Fibroblast of skin of abdomen (primary cell): ENCODE results near the gene CA10.

Experiments
- DNase-seq: peaks from one replicate; pipeline ENCODE4 v3.0.0-alpha.2; 2013

CA10 gene

DNA sequence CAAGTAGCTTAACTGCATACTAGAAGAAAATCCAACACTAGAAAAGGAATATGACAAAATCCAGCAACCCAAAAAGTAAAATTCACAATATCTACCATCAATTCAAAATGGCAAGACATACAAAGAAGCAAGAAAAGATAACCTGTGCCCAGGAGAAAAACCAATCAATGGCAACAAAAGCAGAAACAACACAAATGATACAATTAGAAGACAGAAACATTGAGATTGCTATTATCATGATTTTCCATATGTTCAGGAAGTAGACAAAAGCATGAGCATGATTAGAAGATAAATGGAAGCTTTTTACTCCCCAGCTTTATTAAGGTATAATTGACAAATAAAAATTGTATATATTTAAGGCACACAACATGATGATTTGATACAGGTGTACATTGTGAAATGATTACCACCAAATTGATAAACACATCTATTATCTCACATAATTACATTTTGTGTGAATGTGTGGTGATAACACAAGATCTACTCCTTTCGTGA is 117.3 kb downstream of the CA10 start:
- DNase-seq = no peak

DNA sequence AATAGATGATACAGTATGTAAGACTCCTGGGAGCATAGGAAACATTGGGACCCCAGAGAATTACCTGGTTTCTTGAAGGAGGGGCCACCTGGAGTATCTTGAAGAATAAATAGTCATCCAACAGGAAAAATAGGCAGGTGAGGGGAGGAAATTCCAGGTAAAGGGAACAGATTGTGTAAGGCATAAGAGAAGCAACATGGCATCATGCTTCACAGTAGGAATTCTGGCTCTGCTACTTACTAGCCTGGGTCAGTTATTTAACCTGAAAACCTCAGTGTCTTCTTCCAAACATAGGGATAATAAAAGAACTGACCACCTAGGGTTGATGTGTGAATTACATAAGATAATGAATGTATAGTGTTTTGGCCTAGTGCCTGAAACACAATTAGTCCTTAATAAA is 122.1 kb downstream of the CA10 start:
- no peak for DNase-seq

DNA sequence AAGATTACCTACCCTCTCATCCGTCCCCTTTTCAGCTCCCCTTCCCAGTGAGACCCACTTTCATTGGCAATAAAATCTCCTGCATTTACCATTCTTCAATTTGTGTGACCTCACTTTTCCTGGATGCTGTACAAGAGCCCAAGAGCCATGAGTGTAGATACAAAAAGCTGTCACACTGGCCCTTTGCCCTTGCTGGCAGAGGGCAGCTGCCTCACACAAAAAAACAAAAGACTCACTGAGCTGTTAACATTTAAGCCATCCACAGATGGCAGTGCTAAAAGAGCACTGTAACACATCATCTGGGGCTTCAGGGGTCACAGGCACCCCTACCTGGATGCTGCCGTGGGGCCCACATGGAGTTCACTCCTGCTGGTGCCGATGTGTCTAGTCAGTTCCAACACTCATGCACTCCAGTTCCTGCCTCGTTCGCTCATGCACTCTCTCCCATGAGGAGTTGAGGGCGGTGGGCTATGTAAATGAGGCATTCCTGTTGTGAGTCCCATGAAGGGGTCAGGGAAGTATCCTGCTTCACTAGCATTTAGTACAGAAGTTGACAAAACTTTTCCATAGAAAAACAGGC is 123.1 kb downstream of the CA10 start:
- no peak for DNase-seq

GRCh38 chr17:52032454-52032853 is 126.1 kb downstream of the CA10 start:
- no peak for DNase-seq

DNA sequence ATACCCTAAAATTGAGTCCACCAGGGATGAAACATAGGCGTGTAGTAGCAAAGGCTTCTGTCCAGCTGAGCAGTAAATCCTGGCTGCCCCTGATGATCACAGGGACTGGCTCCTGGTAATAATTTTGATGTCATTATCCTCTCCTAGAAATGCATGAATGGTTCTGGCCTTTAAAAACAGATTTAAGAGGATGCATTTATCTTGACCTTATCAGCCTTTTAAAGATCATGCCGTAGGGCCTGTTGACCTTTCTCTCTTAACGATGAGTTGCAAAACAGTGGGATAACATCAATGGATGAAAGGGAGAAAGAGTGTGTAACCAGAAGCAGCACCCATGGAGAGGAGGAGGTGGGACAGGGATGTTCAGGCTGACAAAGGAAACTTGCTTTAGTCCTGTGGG is 128.5 kb downstream of the CA10 start:
- DNase-seq = no peak

GRCh38 chr17:52027620-52028295 is 130.8 kb downstream of the CA10 start:
- DNase-seq = peak; percentile 78

DNA sequence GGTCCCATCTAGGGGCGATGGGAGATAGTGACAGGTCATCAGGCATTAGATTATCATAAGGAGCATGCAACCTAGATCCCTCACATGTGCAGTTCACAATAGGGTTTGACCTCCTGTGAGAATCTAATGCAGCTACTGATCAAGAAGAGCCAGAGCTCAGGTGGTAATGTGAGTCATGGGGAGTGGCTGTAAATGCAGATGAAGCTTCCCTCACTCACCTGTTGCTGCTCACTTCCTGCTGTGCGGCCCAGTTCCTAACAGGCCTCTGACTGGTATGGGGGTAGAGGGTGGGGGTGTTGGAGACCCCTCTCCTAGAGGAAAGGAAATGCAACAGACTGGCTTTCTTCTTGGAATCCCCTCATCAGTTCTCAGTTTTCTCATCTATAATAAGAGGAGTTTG is 131.4 kb downstream of the CA10 start:
- no peak for DNase-seq

- peak; percentile 26 for DNase-seq
Observed at GRCh38 chr17:52026075-52026474, 132.4 kb downstream of the CA10 start.

DNA sequence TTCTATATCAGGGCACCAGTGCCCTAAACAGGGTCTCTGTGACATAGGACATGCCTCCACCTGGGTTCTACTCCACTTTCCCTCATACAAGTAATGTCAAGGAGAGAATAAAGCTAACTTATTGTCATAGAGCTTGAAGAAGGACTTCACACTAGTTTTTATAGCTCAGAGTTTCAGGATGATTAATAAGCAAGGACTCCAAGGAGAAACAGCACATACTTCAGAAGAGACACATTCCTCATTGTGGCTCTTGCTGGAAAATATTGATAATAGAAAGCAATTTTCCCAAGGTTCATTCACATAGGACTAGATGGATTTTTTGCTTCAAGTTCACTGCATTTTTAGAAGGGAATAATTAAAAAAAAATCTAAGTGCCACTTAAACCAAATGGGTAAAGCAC is 133.3 kb downstream of the CA10 start:
- peak; percentile 55 for DNase-seq

- DNase-seq = peak; percentile 55
Observed at GRCh38 chr17:52024300-52024870, 134.1 kb downstream of the CA10 start.

DNA sequence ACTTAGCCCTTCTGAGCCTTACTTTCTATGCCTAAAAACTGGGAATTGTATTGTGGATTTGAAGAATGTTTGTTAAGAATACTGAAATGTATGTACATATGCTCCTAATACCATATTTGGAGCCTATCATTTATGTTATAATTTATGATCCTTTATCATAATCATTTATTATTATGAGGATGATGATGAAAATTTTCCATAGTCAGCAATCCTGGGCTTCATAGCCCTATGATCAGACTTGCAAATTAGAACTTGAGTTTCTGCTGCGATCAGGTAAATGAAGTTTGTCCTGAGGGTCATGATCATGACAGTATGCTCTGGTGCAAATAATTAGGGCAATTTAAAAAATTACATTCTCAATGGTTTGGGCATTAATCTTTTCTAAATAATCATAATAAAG is 147.4 kb downstream of the CA10 start:
- DNase-seq = no peak

- no peak for DNase-seq
Observed at GRCh38 chr17:51999654-52000053, 158.9 kb downstream of the CA10 start.

- no peak for DNase-seq
Observed at GRCh38 chr17:51997723-51998122, 160.8 kb downstream of the CA10 start.

DNA sequence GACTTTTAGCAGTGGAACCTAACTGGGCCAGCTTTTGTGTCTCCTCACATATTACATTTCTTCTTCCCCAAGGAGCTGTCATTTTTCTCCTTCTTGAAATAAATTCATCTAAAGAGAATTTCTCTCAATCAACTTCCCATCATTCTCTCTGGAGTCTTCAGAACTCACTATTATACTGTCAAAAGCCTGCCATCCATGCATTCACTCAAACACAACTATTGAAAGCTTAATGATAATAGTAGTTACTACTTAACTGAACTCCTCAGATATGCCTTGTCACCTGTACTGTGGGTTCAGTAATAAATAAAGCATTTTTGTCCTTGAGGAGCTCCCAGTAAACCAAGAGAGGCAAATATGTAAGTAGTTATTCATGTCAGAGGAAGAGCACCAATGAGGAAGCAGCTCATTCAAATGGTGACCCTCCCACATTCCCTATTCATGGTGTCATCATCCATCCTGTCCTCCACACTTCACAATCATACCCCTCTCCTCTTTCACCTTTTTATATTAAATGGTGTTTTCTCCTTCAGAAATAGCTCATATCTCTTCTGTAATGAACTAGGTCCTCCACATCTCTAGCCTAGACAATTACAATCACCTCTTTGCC is 162.6 kb downstream of the CA10 start:
- DNase-seq = peak; percentile 7

GRCh38 chr17:51992864-51993416 is 165.6 kb downstream of the CA10 start:
- DNase-seq = no peak

- no peak for DNase-seq
Observed at GRCh38 chr17:51971121-51971520, 187.4 kb downstream of the CA10 start.

- no peak for DNase-seq
Observed at GRCh38 chr17:51961689-51962088, 196.8 kb downstream of the CA10 start.

DNA sequence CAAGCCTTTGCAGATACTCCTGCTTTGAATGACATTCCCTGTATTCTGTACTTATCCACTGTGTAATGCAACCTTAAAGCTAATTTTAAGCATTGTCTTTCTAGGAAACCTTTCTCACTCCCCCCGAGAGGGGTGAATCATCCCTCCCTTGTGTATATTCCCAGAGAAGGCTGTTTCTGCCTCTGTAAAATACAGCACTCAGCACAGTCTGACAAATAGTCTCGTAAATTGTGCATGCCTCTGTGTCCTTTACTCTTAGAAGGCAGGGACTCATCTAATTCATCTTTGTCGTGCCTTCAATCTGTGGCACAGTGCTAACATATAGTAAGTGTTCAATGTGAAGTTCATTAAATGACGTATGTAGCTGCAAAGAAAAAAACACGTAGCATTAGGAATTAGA is 200.7 kb downstream of the CA10 start:
- no peak for DNase-seq

GRCh38 chr17:51955245-51955644 is 203.3 kb downstream of the CA10 start:
- no peak for DNase-seq

DNA sequence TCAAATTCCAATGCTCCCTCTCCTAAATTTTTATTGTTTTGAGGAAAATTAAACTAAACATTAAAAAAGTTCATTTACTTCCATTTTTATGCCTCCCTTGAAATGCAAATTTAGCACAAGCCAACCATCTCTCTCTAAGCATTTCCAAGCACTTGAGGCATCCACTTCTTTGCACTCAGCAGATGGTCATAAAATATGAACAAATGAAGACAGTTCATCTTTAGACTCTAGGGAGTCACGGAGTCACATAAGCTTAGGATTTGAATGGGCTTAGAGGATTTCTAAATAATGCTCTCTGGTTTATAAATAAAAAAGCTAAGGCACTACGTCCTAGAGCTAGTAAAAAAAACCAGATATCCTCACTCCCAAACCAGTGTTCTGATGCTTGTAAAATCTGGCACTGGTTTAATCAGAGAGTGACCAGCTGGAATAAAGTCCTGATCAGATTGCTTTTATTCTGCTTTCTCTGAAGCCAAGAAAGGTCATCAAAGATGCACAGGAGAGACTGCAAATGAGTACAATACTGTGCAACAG is 204.2 kb downstream of the CA10 start:
- no peak for DNase-seq

GRCh38 chr17:51951741-51952140 is 206.8 kb downstream of the CA10 start:
- DNase-seq = peak; percentile 18

GRCh38 chr17:51948128-51948527 is 210.4 kb downstream of the CA10 start:
- peak; percentile 1 for DNase-seq

GRCh38 chr17:51947160-51947735 is 211.3 kb downstream of the CA10 start:
- DNase-seq = no peak
